Measurements from ENCODE around the gene FNDC3A.
"Not testable (repeated sequence)": the region's sequence is repeated elsewhere in the genome, so short reads cannot be mapped to it uniquely, and the experiment has no call there.

The FNDC3A gene

GRCh38 chr13:49112782-49113525 lies 137.2 kb downstream of the FNDC3A start:
- no peak for DNase-seq (ENCODE audit: insufficient read length, low spot score)
- no peak for FAIRE-seq
- TF ChIP-seq CTCF (IDR thresholded peaks at IDR 0.05; ENCODE audit: insufficient read depth, missing control alignments), result no peak

DNA sequence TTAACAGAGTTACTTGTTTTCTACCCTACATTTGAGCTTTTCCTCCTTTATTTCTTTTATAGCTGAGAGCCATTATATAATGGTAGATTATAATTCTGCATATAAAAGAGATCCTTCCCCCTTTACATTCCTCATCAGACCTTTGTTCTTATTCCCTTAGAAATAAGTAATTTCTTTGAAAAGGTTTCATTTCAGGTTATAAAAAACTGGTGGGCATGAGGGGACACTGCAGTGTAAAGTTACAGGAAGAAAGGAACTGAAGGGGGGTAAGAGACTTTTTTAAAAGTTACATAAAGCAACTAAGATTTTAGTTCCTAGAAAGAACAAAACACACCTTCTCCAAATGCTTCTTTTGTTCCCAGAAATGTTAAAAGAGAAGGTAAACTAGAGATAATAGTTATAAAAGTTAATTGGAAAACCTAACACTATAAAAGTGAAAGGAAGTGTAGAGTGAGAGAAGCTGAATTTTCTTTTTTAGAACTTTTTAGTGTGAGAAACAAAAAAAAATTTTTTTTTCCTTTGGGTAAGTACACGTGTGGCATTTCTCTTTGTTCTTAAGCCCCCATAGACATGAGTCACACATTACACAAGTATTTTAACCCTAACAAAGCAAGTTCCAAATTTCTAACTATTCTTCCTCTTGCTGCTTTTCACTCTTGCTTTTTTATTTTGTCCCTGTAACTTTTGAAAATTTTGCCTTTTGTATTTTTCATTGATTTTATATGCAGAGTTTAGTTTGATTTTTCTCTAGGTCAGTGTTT lies 138.0 kb downstream of the FNDC3A start:
- no peak for FAIRE-seq
- no peak for DNase-seq (ENCODE audit: insufficient read length, low spot score)
- no peak for TF ChIP-seq CTCF (IDR thresholded peaks at IDR 0.05; ENCODE audit: insufficient read depth, missing control alignments)

DNA sequence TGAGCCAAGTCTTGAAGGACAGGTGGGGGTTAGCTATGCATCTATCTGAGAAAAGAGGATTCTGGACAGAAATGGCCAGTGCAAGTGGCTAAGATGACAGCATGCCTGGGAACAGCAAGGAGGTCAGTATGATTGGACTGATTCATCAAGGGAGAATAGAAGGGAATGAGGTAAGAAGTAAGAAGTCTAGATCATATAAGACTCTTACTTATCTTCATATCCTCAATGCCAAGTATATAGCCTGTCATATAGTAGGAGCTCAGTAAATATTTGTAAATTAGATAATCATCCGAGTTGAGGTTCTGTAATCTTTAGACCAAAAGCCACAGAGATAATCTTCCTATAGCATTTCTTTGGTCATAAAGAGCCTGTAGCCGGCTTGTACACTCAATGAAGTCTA lies 141.2 kb downstream of the FNDC3A start:
- FAIRE-seq (no peak), DNase-seq (ENCODE audit: insufficient read length, low spot score) (no peak)
- no peak for TF ChIP-seq CTCF (IDR thresholded peaks at IDR 0.05; ENCODE audit: insufficient read depth, missing control alignments)

- FAIRE-seq; DNase-seq (ENCODE audit: insufficient read length, low spot score): not testable (repeated sequence)
These were observed 142.7 kb downstream of the FNDC3A start for GRCh38 chr13:49118455-49118854.

DNA sequence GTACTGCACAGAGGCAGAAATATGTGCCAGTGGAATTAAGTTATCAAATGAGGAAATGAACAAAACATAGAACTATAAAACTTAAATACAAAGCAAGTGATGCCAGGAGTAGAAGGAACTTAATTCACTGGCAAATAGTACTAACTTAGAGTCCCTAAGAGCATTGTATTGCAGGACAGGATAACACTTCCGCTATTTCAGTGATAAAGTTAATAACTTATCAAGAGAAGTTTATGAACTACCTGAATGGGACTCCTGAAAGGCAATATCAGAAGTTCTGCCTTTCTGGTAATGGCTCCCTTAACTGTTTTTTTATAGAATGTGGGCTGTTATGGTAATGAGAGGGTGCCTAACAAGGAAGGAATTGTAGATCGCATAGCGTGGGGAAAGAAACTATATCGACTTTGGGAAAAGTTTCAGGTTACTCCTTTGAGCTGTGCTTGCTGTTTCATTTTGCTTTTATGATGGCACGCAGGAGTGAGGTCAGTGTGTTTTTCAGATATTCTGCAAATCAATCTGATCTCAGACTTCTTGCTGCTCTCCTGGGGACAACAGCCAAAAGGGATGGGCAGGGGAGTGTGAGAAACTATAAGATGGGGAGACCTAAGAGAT lies 149.1 kb downstream of the FNDC3A start:
- no peak for TF ChIP-seq CTCF (IDR thresholded peaks at IDR 0.05; ENCODE audit: insufficient read depth, missing control alignments)
- FAIRE-seq (no peak), DNase-seq (ENCODE audit: insufficient read length, low spot score) (no peak)

- TF ChIP-seq CTCF (IDR thresholded peaks at IDR 0.05; ENCODE audit: insufficient read depth, missing control alignments), result no peak
- no peak for DNase-seq (ENCODE audit: insufficient read length, low spot score)
- no peak for FAIRE-seq
These were observed 150.3 kb downstream of the FNDC3A start for GRCh38 chr13:49125964-49126524.

DNA sequence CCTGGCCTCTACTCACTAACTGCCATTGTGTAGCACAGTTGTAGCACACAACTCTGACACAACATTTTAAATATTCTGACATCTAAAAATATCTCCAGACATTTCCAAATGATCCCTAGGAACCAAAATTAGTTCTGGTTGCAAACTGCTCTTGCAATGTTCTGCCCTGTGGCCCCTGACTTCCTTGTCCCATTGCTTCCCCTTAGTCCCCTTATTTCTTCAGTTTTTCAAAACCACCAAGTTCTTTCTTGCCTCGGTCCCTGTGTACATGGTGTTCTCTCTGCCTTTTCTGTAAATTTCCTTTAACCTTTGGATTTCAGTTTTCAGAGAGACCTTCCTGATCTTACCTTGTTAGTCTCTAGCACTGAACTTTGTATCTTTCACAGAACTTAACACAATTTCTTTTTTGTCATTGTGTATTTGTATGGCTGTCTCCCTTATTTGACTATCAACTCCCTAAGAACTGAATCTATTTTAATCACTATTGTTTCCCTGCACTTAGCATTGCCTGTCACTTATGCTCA lies 156.8 kb downstream of the FNDC3A start:
- TF ChIP-seq CTCF (IDR thresholded peaks at IDR 0.05; ENCODE audit: insufficient read depth, missing control alignments), result no peak
- FAIRE-seq (no peak), DNase-seq (ENCODE audit: insufficient read length, low spot score) (no peak)

Data from D721Med (cell line).